H1 (cell line): Measurements from ENCODE around the gene PCYT2. TPM values are rescaled to one million over a fixed set of nuclear protein-coding genes. Genes with fewer than 3 reads are reported as not detected.

Experiments used
- EGR1 ChIP-seq: IDR thresholded peaks from 2 replicates; pipeline ENCODE4 v1.6.1; 2011; ENCODE audit warnings: low read depth, low read length, borderline replicate concordance
- MAFK ChIP-seq: IDR thresholded peaks from 2 replicates; pipeline ENCODE4 v1.6.1; 2012; ENCODE audit warnings: low read depth, mild to moderate bottlenecking, improper control_type of control experiment, low read length
- RBBP5 ChIP-seq: IDR thresholded peaks from 2 replicates; pipeline ENCODE4 v1.7.1; 2012; ENCODE audit warnings: low read depth, mild to moderate bottlenecking, inconsistent platforms, low read length, moderate library complexity, borderline replicate concordance
- TCF12 ChIP-seq: IDR thresholded peaks from 2 replicates; pipeline ENCODE4 v1.6.1; 2011; ENCODE audit warnings: low read depth, mild to moderate bottlenecking, low read length
- polyA plus RNA-seq, 7 experiments: library from polyadenylated mRNA; depleted of rRNA in 3 of 7; stranded (reverse) in 5 of 7; unstranded in 2 of 7; fragments of >200 nt in 5 of 7; fragments of 200-250 nt in 2 of 7; gene quantifications; 1 replicate in 5 of 7; 2 replicates in 1 of 7; 4 replicates in 1 of 7; pipeline versions ENCODE4 v1.2.1 to v1.2.3, GENCODE V29; 2011 to 2013; ENCODE audit warnings: missing spikeins in 2 of 7, mixed read lengths in 2 of 7
- total RNA-seq: library from RNA; stranded (reverse); fragmentation: NEBNext Ultra II Directional; extraction: Animal tissue kit (Norgen Biotek cat#: 25700); gene quantifications from 2 replicates; pipeline ENCODE4 v1.2.1, GENCODE V29; 2021

The PCYT2 gene
- total and polyA plus RNA-seq, 2 of the 8 experiments (the other 6 are each of a cell fraction or from before 2014, with no cell fraction given): 29.9 to 31.3 TPM

DNA sequence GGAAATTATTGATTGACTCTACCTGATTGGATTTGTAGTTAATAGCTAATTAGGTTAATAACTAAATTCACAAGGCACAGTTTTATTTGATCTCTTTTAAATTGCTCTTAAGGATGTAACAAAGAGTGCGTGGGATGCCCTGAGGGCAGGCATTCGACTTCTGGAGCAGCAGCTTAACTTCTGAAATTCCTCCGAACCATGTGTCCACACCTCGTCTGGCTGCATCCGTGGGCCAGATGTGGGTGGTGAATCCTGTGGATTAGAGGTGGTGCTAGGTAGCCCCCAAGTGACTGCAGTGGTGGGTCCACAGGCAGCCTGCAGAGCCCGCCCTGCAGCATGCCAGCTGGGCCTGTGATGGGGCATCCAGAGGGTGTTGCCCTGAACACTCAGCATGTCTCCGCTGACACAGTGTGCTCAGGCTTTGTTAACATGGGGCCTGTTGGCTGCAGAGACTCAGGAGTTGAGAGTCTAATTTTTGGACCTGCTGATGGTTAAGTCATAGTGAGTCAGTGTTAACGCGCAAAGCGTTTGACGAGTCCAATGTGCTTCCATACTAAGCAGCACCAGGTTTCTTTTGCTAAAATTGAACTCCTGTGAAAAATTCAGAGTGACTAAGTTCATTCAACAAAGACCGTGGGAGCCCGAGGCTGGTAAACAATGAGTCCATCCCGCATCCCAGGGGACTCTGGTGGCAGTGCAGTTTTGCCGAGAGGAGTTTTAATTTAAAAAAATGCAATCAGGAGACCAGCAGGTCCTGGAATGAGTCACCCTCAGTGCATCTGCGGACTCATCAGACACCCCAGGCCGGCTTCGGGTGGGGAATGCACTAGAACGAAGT, 13.0 kb downstream of the PCYT2 start (continued):
- TF ChIP-seq TCF12: no peak
- no peak for TF ChIP-seq MAFK
- no peak for TF ChIP-seq EGR1
- TF ChIP-seq RBBP5: no peak
